Liver (tissue), 9 donors: ENCODE results near the gene EVA1C. TPM values are rescaled to one million over a fixed set of nuclear protein-coding genes. Genes with fewer than 3 reads are reported as not detected.

Experiments
- DNase-seq: peaks from one replicate; pipeline ENCODE4 v3.0.0-alpha.2; 2017; ENCODE audit warnings: low spot score
- H3K27ac ChIP-seq, 2 donors: one replicate each; pipeline ENCODE4 v1.7.0; 2013; ENCODE audit warnings: inconsistent platforms in 2 of 2, low read length in 2 of 2, control low read depth in 1 of 2, low read depth in 1 of 2, mild to moderate bottlenecking in 1 of 2
- H3K27me3 ChIP-seq, 4 donors: one replicate each; pipeline versions ENCODE4 v1.6.1 to v1.7.0; 2013; ENCODE audit warnings: low read length in 3 of 4, inconsistent platforms in 1 of 4, mild to moderate bottlenecking in 1 of 4, moderate library complexity in 1 of 4; ENCODE audit not compliant: control insufficient read depth in 4 of 4, insufficient read depth in 4 of 4
- H3K36me3 ChIP-seq, 4 donors: one replicate each; pipeline versions ENCODE4 v1.6.1 to v1.7.0; 2013; ENCODE audit warnings: low read length in 3 of 4, mild to moderate bottlenecking in 3 of 4, low read depth in 1 of 4, moderate library complexity in 1 of 4; ENCODE audit not compliant: control insufficient read depth in 4 of 4, insufficient read depth in 3 of 4
- H3K4me1 ChIP-seq, 4 donors: one replicate each; pipeline versions ENCODE4 v1.6.1 to v1.7.0; 2013; ENCODE audit warnings: low read length in 3 of 4, mild to moderate bottlenecking in 3 of 4, moderate library complexity in 1 of 4; ENCODE audit not compliant: control insufficient read depth in 4 of 4, insufficient read depth in 4 of 4
- H3K4me3 ChIP-seq, 3 donors: one replicate each; pipeline versions ENCODE4 v1.6.1 to v1.7.0; 2013; ENCODE audit warnings: low read length in 3 of 3, control low read depth in 1 of 3, low read depth in 1 of 3, mild to moderate bottlenecking in 1 of 3
- H3K9ac ChIP-seq, 2 donors: one replicate each; pipeline ENCODE4 v1.7.0; 2013; ENCODE audit warnings: low read length in 2 of 2, mild to moderate bottlenecking in 2 of 2, moderate library complexity in 2 of 2, control low read depth in 1 of 2, low read depth in 1 of 2
- H3K9me3 ChIP-seq, 4 donors: one replicate each; pipeline versions ENCODE4 v1.6.1 to v1.7.0; 2013; ENCODE audit warnings: low read length in 3 of 4; ENCODE audit not compliant: control insufficient read depth in 4 of 4
- ATF3 ChIP-seq: IDR thresholded peaks from 2 replicates; pipeline ENCODE4 v1.6.1; 2016; ENCODE audit warnings: antibody characterized with exemption
- CTCF ChIP-seq: fragments of 150-350 bp; IDR thresholded peaks from 2 replicates; pipeline ENCODE4 v1.5.1; 2017; ENCODE audit warnings: improper control_type of control experiment, low read depth, low read length; ENCODE audit not compliant: missing input control
- EGR1 ChIP-seq, 2 donors: IDR thresholded peaks; 2 replicates each; pipeline ENCODE4 v1.6.1; 2016 to 2018; ENCODE audit warnings: antibody characterized with exemption in 2 of 2, low read depth in 2 of 2
- FOXA2 ChIP-seq: IDR thresholded peaks from 2 replicates; pipeline ENCODE4 v1.6.1; 2016; ENCODE audit warnings: antibody characterized with exemption
- GABPA ChIP-seq, 2 donors: IDR thresholded peaks in 1 of 2; conservative IDR thresholded peaks in 1 of 2; 2 replicates each; pipeline ENCODE4 v1.6.1; 2016; ENCODE audit warnings: antibody characterized with exemption in 2 of 2, mild to moderate bottlenecking in 1 of 2, moderate library complexity in 1 of 2
- HNF4A ChIP-seq, 2 donors: conservative IDR thresholded peaks; 2 replicates each; pipeline ENCODE4 v1.6.1; 2016; ENCODE audit warnings: antibody characterized with exemption in 2 of 2, mild to moderate bottlenecking in 2 of 2
- JUND ChIP-seq, 2 donors: IDR thresholded peaks; 2 replicates each; pipeline ENCODE4 v1.6.1; 2016; ENCODE audit warnings: antibody characterized with exemption in 2 of 2
- MAX ChIP-seq: IDR thresholded peaks from 2 replicates; pipeline ENCODE4 v1.6.1; 2016; ENCODE audit warnings: antibody characterized with exemption
- RAD21 ChIP-seq, 2 donors: IDR thresholded peaks; 2 replicates each; pipeline ENCODE4 v1.6.1; 2016; ENCODE audit warnings: antibody characterized with exemption in 2 of 2, mild to moderate bottlenecking in 2 of 2
- REST ChIP-seq: IDR thresholded peaks from 2 replicates; pipeline ENCODE4 v1.6.1; 2016; ENCODE audit warnings: antibody characterized with exemption, mild to moderate bottlenecking
- RXRA ChIP-seq, 2 donors: IDR thresholded peaks; 2 replicates each; pipeline ENCODE4 v1.6.1; 2017 to 2018; ENCODE audit warnings: antibody characterized with exemption in 2 of 2, mild to moderate bottlenecking in 1 of 2
- TAF1 ChIP-seq: conservative IDR thresholded peaks from 2 replicates; pipeline ENCODE4 v1.6.1; 2016; ENCODE audit warnings: antibody characterized with exemption, mild to moderate bottlenecking
- YY1 ChIP-seq: IDR thresholded peaks from 2 replicates; pipeline ENCODE4 v1.6.1; 2016; ENCODE audit warnings: antibody characterized with exemption, mild to moderate bottlenecking
- ZBTB33 ChIP-seq: IDR thresholded peaks from 2 replicates; pipeline ENCODE4 v1.6.1; 2016; ENCODE audit warnings: antibody characterized with exemption
- whole genome bisulfite sequencing: extraction: QIAGEN DNeasy Blood & Tissue Kit; methylation state at CpG from one replicate; pipeline ENCODE4 v1.1.7; 2013; 5-methylcytosine and 5-hydroxymethylcytosine counted together
- polyA plus RNA-seq, 2 donors: library from polyadenylated mRNA; stranded (reverse) in 1 of 2; unstranded in 1 of 2; fragments of 200-250 nt in 1 of 2; fragments of >200 nt in 1 of 2; fragmentation: Nextera tagmentation in 1 of 2; extraction: Ambion mirVana in 1 of 2; gene quantifications; one replicate each; pipeline versions ENCODE4 v1.2.1 to v1.2.3, GENCODE V29; 2013 to 2015
- total RNA-seq, 2 donors: library from RNA; depleted of rRNA; stranded (reverse); fragments of >200 nt; gene quantifications; one replicate each; pipeline ENCODE4 v1.2.3, GENCODE V29; 2014
- donor health status: healthy.
- donor health status: healthy.
- donor health status: healthy.
- donor health status: healthy.
- donor health status: healthy.

EVA1C gene
- total and polyA plus RNA-seq, 4 donors = 0.47 to 3.3 (median 2.4) TPM

- Histone ChIP-seq H3K36me3 (no peaks in the 10 kb centered on the region), H3K9ac (no peak overlapping the region), H3K27me3 (no peaks in the 10 kb centered on the region), H3K9me3 (no peaks in the 10 kb centered on the region), H3K27ac (no peak overlapping the region), H3K4me1 (no peaks in the 10 kb centered on the region), H3K4me3 (no peak overlapping the region)
- no peak for DNase-seq
- 94% methylated on average over 11 of the region's 11 CpGs for WGBS
- no peak for TF ChIP-seq JUND (IDR thresholded peaks at IDR 0.05)
- no peak for TF ChIP-seq REST
- no peak for TF ChIP-seq TAF1
- no peak for TF ChIP-seq RXRA (IDR thresholded peaks at IDR 0.05)
- no peak for TF ChIP-seq EGR1 (IDR thresholded peaks at IDR 0.05; ENCODE audit: low read depth in 2 of 2)
Observed at GRCh38 chr21:32482565-32483292, 70.2 kb downstream of the EVA1C start.

GRCh38 chr21:32483293-32483595 lies 70.7 kb downstream of the EVA1C start:
- TF ChIP-seq GABPA (IDR thresholded peaks at IDR 0.05 in 1 of 2, conservative IDR thresholded peaks at IDR 0.05 in 1 of 2) = no peak
- no peak for TF ChIP-seq RAD21 (IDR thresholded peaks at IDR 0.05)
- TF ChIP-seq EGR1 (IDR thresholded peaks at IDR 0.05; ENCODE audit: low read depth in 2 of 2) = no peak
- TF ChIP-seq MAX = no peak
- no peak for TF ChIP-seq HNF4A (conservative IDR thresholded peaks at IDR 0.05)
- TF ChIP-seq ZBTB33 = no peak
- no peak for TF ChIP-seq JUND (IDR thresholded peaks at IDR 0.05)
- Histone ChIP-seq H3K4me3 (no peak overlapping the region), H3K27me3 (no peaks in the 10 kb centered on the region), H3K9ac (no peak overlapping the region), H3K9me3 (no peaks in the 10 kb centered on the region), H3K36me3 (no peaks in the 10 kb centered on the region), H3K27ac (no peak overlapping the region), H3K4me1 (no peaks in the 10 kb centered on the region)
- no peak for DNase-seq
- WGBS = 61% methylated on average over 2 of the region's 2 CpGs

- Histone ChIP-seq H3K27me3 (no peaks in the 10 kb centered on the region), H3K9me3 (no peaks in the 10 kb centered on the region), H3K36me3 (no peaks in the 10 kb centered on the region), H3K9ac (no peak overlapping the region), H3K27ac (no peak overlapping the region), H3K4me1 (no peaks in the 10 kb centered on the region), H3K4me3 (no peak overlapping the region)
- WGBS = 81% methylated on average over 16 of the region's 16 CpGs
- DNase-seq = no peak
- TF ChIP-seq RXRA (IDR thresholded peaks at IDR 0.05) = no peak
- TF ChIP-seq FOXA2 = no peak
- no peak for TF ChIP-seq ATF3
- TF ChIP-seq JUND (IDR thresholded peaks at IDR 0.05) = no peak
- TF ChIP-seq CTCF = no peak
- TF ChIP-seq GABPA (IDR thresholded peaks at IDR 0.05 in 1 of 2, conservative IDR thresholded peaks at IDR 0.05 in 1 of 2) = no peak
- no peak for TF ChIP-seq MAX
- no peak for TF ChIP-seq YY1
- TF ChIP-seq RAD21 (IDR thresholded peaks at IDR 0.05) = no peak
Observed at GRCh38 chr21:32484706-32485380, 72.3 kb downstream of the EVA1C start.
